Activated CD4-positive, alpha-beta memory T cell treated with anti-CD3 and anti-CD28 coated beads for 36 hours (primary cell): ENCODE results near the gene FAH. TPM values are rescaled to one million over a fixed set of nuclear protein-coding genes. Genes with fewer than 3 reads are reported as not detected.

ENCODE experiments used
- CTCF ChIA-PET: fragments of 350-600 bp; sonication (Branson Sonifier 250); formaldehyde crosslinking; loops from one replicate; lab custom pipeline; 2021; ENCODE audit warnings: antibody characterized with exemption, inconsistent platforms; lab: Charles Lee
- POLR2A ChIA-PET: fragments of 350-600 bp; sonication (Branson Sonifier 250); formaldehyde crosslinking; loops from one replicate; lab custom pipeline; 2021; ENCODE audit warnings: antibody characterized with exemption; lab: Charles Lee
- DNase-seq: peaks from one replicate; pipeline ENCODE4 v3.0.0-alpha.2; 2020
- H3K27ac Mint-ChIP-seq: one replicate; pipeline ENCODE4 v1.8.0; 2021; ENCODE audit warnings: mixed read lengths
- H3K27me3 Mint-ChIP-seq: one replicate; pipeline ENCODE4 v1.8.0; 2021; ENCODE audit warnings: mixed read lengths
- H3K36me3 Mint-ChIP-seq: one replicate; pipeline ENCODE4 v1.8.0; 2021; ENCODE audit warnings: mixed read lengths
- H3K4me1 Mint-ChIP-seq: one replicate; pipeline ENCODE4 v1.8.0; 2021; ENCODE audit warnings: low read depth, mixed read lengths
- H3K4me3 Mint-ChIP-seq: one replicate; pipeline ENCODE4 v1.8.0; 2021; ENCODE audit warnings: mild to moderate bottlenecking, mixed read lengths
- H3K9me3 Mint-ChIP-seq: one replicate; pipeline ENCODE4 v1.8.0; 2021; ENCODE audit warnings: mixed read lengths
- intact Hi-C: fragments of 100-400 bp; cut with micrococcal nuclease; formaldehyde crosslinking; loops from one replicate; pipeline ENCODE4 v1.15.1; 2023
- total RNA-seq, 2 experiments: library from RNA; stranded (reverse); gene quantifications; one replicate each; pipeline ENCODE4 v1.2.3, GENCODE V29; 2021

FAH gene
- total RNA-seq, 2 experiments from 2014 or later: 74.5 to 79.4 TPM

- ChIA-PET POLR2A (no interaction called here), CTCF (no interaction called here)
Measured at GRCh38 chr15:80202641-80203360, 50.0 kb downstream of the FAH start.

GRCh38 chr15:80203361-80203885 is 50.6 kb downstream of the FAH start:
- intact Hi-C loops: no loop called here
- Mint-ChIP-seq H3K36me3 (no peaks in the 10 kb centered on the region), H3K4me3 (no peak overlapping the region), H3K9me3 (no peaks in the 10 kb centered on the region), H3K27ac (no peak overlapping the region), H3K27me3 (peaks cover 16% of the 10 kb centered on the region), H3K4me1 (no peaks in the 10 kb centered on the region)
- ChIA-PET CTCF (no interaction called here), POLR2A (no interaction called here)
- DNase-seq: no peak

More at GRCh38 chr15:80202641-80203360, 50.0 kb downstream of the FAH start:
- intact Hi-C loops: no loop called here
- H3K9me3 Mint-ChIP-seq: no peaks in the 10 kb centered on the region
- DNase-seq: no peak
- H3K27ac Mint-ChIP-seq: no peak overlapping the region
- H3K36me3 Mint-ChIP-seq: no peaks in the 10 kb centered on the region
- H3K27me3 Mint-ChIP-seq: peaks cover 13% of the 10 kb centered on the region
- H3K4me3 Mint-ChIP-seq: no peak overlapping the region
- no peaks in the 10 kb centered on the region for H3K4me1 Mint-ChIP-seq

- H3K27ac Mint-ChIP-seq: no peak overlapping the region
Measured at GRCh38 chr15:80204231-80204630, 51.4 kb downstream of the FAH start.

GRCh38 chr15:80207887-80208286 is 55.1 kb downstream of the FAH start:
- Mint-ChIP-seq H3K27ac (no peak overlapping the region), H3K27me3 (peaks cover 18% of the 10 kb centered on the region), H3K4me1 (no peaks in the 10 kb centered on the region), H3K9me3 (no peaks in the 10 kb centered on the region), H3K36me3 (no peaks in the 10 kb centered on the region), H3K4me3 (no peak overlapping the region)
- intact Hi-C loops: no loop called here
- POLR2A ChIA-PET: no interaction called here
- DNase-seq: no peak
- CTCF ChIA-PET: no interaction called here

More at GRCh38 chr15:80204231-80204630, 51.4 kb downstream of the FAH start:
- ChIA-PET CTCF (no interaction called here), POLR2A (no interaction called here)
- no peak for DNase-seq
- no peaks in the 10 kb centered on the region for H3K36me3 Mint-ChIP-seq
- intact Hi-C loops: no loop called here
- peaks cover 19% of the 10 kb centered on the region for H3K27me3 Mint-ChIP-seq
- no peak overlapping the region for H3K4me3 Mint-ChIP-seq
- no peaks in the 10 kb centered on the region for H3K4me1 Mint-ChIP-seq
- H3K9me3 Mint-ChIP-seq: no peaks in the 10 kb centered on the region

- intact Hi-C loops: no loop called here
- Mint-ChIP-seq H3K27ac (no peak overlapping the region), H3K27me3 (peaks cover 25% of the 10 kb centered on the region), H3K4me3 (no peak overlapping the region), H3K9me3 (no peaks in the 10 kb centered on the region), H3K36me3 (no peaks in the 10 kb centered on the region), H3K4me1 (no peaks in the 10 kb centered on the region)
- POLR2A ChIA-PET: no interaction called here
- no peak for DNase-seq
- CTCF ChIA-PET: no interaction called here
Measured at GRCh38 chr15:80208758-80209734, 56.2 kb downstream of the FAH start.

GRCh38 chr15:80210611-80211573 is 58.1 kb downstream of the FAH start:
- Mint-ChIP-seq H3K36me3 (no peaks in the 10 kb centered on the region), H3K4me3 (no peak overlapping the region), H3K27ac (no peak overlapping the region), H3K9me3 (no peaks in the 10 kb centered on the region), H3K27me3 (peaks cover 22% of the 10 kb centered on the region), H3K4me1 (no peaks in the 10 kb centered on the region)
- DNase-seq: no peak
- CTCF ChIA-PET: interaction anchor here (1.0 kb wide), 1 partner anchor 24 kb away, joined by 3 read pairs; no protein-coding TSS in a partner anchor
- intact Hi-C loops: no loop called here
- POLR2A ChIA-PET: no interaction called here

GRCh38 chr15:80211976-80212375 is 59.2 kb downstream of the FAH start:
- no peaks in the 10 kb centered on the region for H3K4me1 Mint-ChIP-seq
- no peak overlapping the region for H3K4me3 Mint-ChIP-seq
- H3K27me3 Mint-ChIP-seq: peaks cover 21% of the 10 kb centered on the region
- no peaks in the 10 kb centered on the region for H3K36me3 Mint-ChIP-seq
- H3K27ac Mint-ChIP-seq: no peak overlapping the region
- intact Hi-C loops: no loop called here
- POLR2A ChIA-PET: no interaction called here
- H3K9me3 Mint-ChIP-seq: no peaks in the 10 kb centered on the region
- no peak for DNase-seq
- CTCF ChIA-PET: interaction anchor here (1.0 kb wide), 1 partner anchor 23 kb away, joined by 3 read pairs; no protein-coding TSS in a partner anchor

- H3K9me3 Mint-ChIP-seq: no peaks in the 10 kb centered on the region
- peaks cover 12% of the 10 kb centered on the region for H3K27me3 Mint-ChIP-seq
- no peak overlapping the region for H3K4me3 Mint-ChIP-seq
- DNase-seq: no peak
- no peaks in the 10 kb centered on the region for H3K4me1 Mint-ChIP-seq
- CTCF ChIA-PET: no interaction called here
- no peak overlapping the region for H3K27ac Mint-ChIP-seq
- intact Hi-C loops: no loop called here
- POLR2A ChIA-PET: no interaction called here
- H3K36me3 Mint-ChIP-seq: no peaks in the 10 kb centered on the region
Measured at GRCh38 chr15:80214910-80215309, 62.1 kb downstream of the FAH start.

GRCh38 chr15:80216141-80216540 is 63.3 kb downstream of the FAH start:
- no peak overlapping the region for H3K27ac Mint-ChIP-seq
- CTCF ChIA-PET: no interaction called here
- H3K36me3 Mint-ChIP-seq: no peaks in the 10 kb centered on the region
- H3K4me3 Mint-ChIP-seq: no peak overlapping the region
- POLR2A ChIA-PET: no interaction called here
- no peaks in the 10 kb centered on the region for H3K4me1 Mint-ChIP-seq
- DNase-seq: no peak
- intact Hi-C loops: no loop called here
- peaks cover 12% of the 10 kb centered on the region for H3K27me3 Mint-ChIP-seq
- H3K9me3 Mint-ChIP-seq: no peaks in the 10 kb centered on the region

- Mint-ChIP-seq H3K4me1 (no peaks in the 10 kb centered on the region), H3K9me3 (no peaks in the 10 kb centered on the region), H3K27ac (no peak overlapping the region), H3K4me3 (no peak overlapping the region), H3K36me3 (no peaks in the 10 kb centered on the region), H3K27me3 (peaks cover 13% of the 10 kb centered on the region)
- POLR2A ChIA-PET: no interaction called here
- intact Hi-C loops: no loop called here
- CTCF ChIA-PET: no interaction called here
- DNase-seq: no peak
Measured at GRCh38 chr15:80216911-80217310, 64.1 kb downstream of the FAH start.

GRCh38 chr15:80217327-80217900 is 64.6 kb downstream of the FAH start:
- no peak for DNase-seq
- ChIA-PET POLR2A (no interaction called here), CTCF (no interaction called here)
- H3K27me3 Mint-ChIP-seq: peaks cover 12% of the 10 kb centered on the region
- H3K4me3 Mint-ChIP-seq: no peak overlapping the region
- no peaks in the 10 kb centered on the region for H3K9me3 Mint-ChIP-seq
- intact Hi-C loops: no loop called here
- no peak overlapping the region for H3K27ac Mint-ChIP-seq
- no peaks in the 10 kb centered on the region for H3K4me1 Mint-ChIP-seq
- no peaks in the 10 kb centered on the region for H3K36me3 Mint-ChIP-seq
